ENCODE results near the gene ACSS1. TPM values are rescaled to one million over a fixed set of nuclear protein-coding genes. Genes with fewer than 3 reads are reported as not detected.

The ACSS1 gene
- total and polyA plus RNA-seq, 2 of the 8 experiments (the other 6 are each of a cell fraction or from before 2014, with no cell fraction given): 2.6 to 3.4 TPM

- Histone ChIP-seq H4K91ac (replicated peaks; ENCODE audit: insufficient read length, low read length) (no peak overlapping the region), H3K14ac (ENCODE audit: insufficient read length) (no peak overlapping the region), H3K23ac (ENCODE audit: insufficient read length) (no peak overlapping the region), H4K5ac (ENCODE audit: insufficient read length, low read depth, low read length) (no peak overlapping the region), H3K9ac (replicated peaks in 1 of 4; ENCODE audit: extremely low read depth in 1 of 4, low read depth in 3 of 4, low read length in 3 of 4) (no peak overlapping the region), H3K27ac (ENCODE audit: low read depth, low read length) (no peak overlapping the region), H3K18ac (ENCODE audit: extremely low read depth, low read length) (no peak overlapping the region), H2BK120ac (replicated peaks; ENCODE audit: low read depth, low read length) (no peak overlapping the region), H2AK5ac (ENCODE audit: low read depth, low read length) (no peak overlapping the region), H4K8ac (ENCODE audit: extremely low read depth, insufficient read depth, low read length) (no peak overlapping the region), H2BK20ac (ENCODE audit: low read length) (no peak overlapping the region), H2AFZ (ENCODE audit: low read length) (no peak overlapping the region), H3K27me3 (replicated peaks in 1 of 4; ENCODE audit: control insufficient read depth in 3 of 4, extremely low read depth in 1 of 4, insufficient read depth in 3 of 4, low read length in 3 of 4) (no peaks in the 10 kb centered on the region; a peak in 1 of 7 replicates), H4K20me1 (replicated peaks in 1 of 2; ENCODE audit: control insufficient read depth in 1 of 2, insufficient read depth in 2 of 2, low read length in 2 of 2) (no peaks in the 10 kb centered on the region), H3K36me3 (ENCODE audit: control insufficient read depth in 2 of 4, insufficient read depth in 4 of 4, low read length in 3 of 4) (no peaks in the 10 kb centered on the region), H3K79me1 (ENCODE audit: low read depth, low read length) (no peaks in the 10 kb centered on the region), H3K9me3 (ENCODE audit: insufficient read depth in 2 of 2, low read depth in 1 of 2, low read length in 1 of 2) (peaks cover 0 to 5% of the 10 kb centered on the region in 2 experiments; a peak in 1 of 4 replicates), H2BK15ac (ENCODE audit: low read length) (no peak overlapping the region), H3K4ac (replicated peaks; ENCODE audit: insufficient read length, low read depth, low read length) (no peak overlapping the region), H3K4me2 (ENCODE audit: insufficient read depth in 1 of 2, low read depth in 2 of 2, low read length in 2 of 2) (no peak overlapping the region), H2BK5ac (ENCODE audit: low read depth, low read length) (no peak overlapping the region), H3K23me2 (ENCODE audit: low read depth, low read length) (no peaks in the 10 kb centered on the region), H3K56ac (replicated peaks; ENCODE audit: insufficient read length, low read depth, low read length) (no peak overlapping the region), H2BK12ac (ENCODE audit: low read depth, low read length) (no peak overlapping the region), H3K79me2 (ENCODE audit: control insufficient read depth in 1 of 2, insufficient read depth in 2 of 2, low read length in 2 of 2) (no peaks in the 10 kb centered on the region), H3K4me1 (replicated peaks in 1 of 4; ENCODE audit: control insufficient read depth in 3 of 4, insufficient read depth in 4 of 4, low read length in 3 of 4) (peaks cover 0 to 5% (median 1%) of the 10 kb centered on the region in 4 experiments; a peak in 3 of 7 replicates), H3K4me3 (ENCODE audit: extremely low read depth in 1 of 4, insufficient read depth in 2 of 4, low read depth in 3 of 4, low read length in 4 of 4) (no peak overlapping the region)
- FAIRE-seq: no peak
- ChIA-PET POLR2A (ENCODE audit: partially characterized antibody) (no interaction called here), CTCF (ENCODE audit: partially characterized antibody) (interaction anchor here (0.7 to 1.1 kb wide), 3 partner anchors 16 to 46 kb away, joined by 3 read pairs; no protein-coding TSS in a partner anchor)
- 79% methylated on average over 3 of the region's 3 CpGs; no CpG with 5 or more reads in 1 of the 2 experiments for WGBS, 2 experiments (ENCODE audit: extremely low coverage in 1 of 2, insufficient coverage in 1 of 2, insufficient read length in 1 of 2, insufficient replicate concordance in 2 of 2, low coverage in 1 of 2, low lambda C conversion rate in 2 of 2, missing lambda C conversion rate in 1 of 2)
- DNase-seq (ENCODE audit: low read depth in 1 of 2, low spot score in 2 of 2): no peak
- TF ChIP-seq JUND (IDR thresholded peaks at IDR 0.05; ENCODE audit: low read length) (no peak), POLR2A (IDR thresholded peaks at IDR 0.05; ENCODE audit: control extremely low read depth in 1 of 2, low read depth in 2 of 2, low read length in 2 of 2) (no peak), SIX5 (IDR thresholded peaks at IDR 0.05; ENCODE audit: low read depth, low read length) (no peak), PHF8 (conservative IDR thresholded peaks at IDR 0.05; ENCODE audit: low read depth, low read length) (no peak), RAD21 (IDR thresholded peaks at IDR 0.05 in 1 of 2, conservative IDR thresholded peaks at IDR 0.05 in 1 of 2; ENCODE audit: low read depth in 2 of 2, low read length in 2 of 2) (no peak), CBX5 (IDR thresholded peaks at IDR 0.05; ENCODE audit: low read depth, low read length) (no peak), SP4 (IDR thresholded peaks at IDR 0.05; ENCODE audit: low read length) (no peak), HDAC6 (IDR thresholded peaks at IDR 0.05; ENCODE audit: low read depth, low read length) (no peak), NRF1 (IDR thresholded peaks at IDR 0.05; ENCODE audit: low read depth, low read length) (no peak), TAF7 (optimal IDR thresholded peaks at IDR 0.05; ENCODE audit: borderline replicate concordance, low read depth, low read length) (no peak), KDM5A (IDR thresholded peaks at IDR 0.05; ENCODE audit: low read length) (no peak), YY1 (IDR thresholded peaks at IDR 0.05; ENCODE audit: low read depth, low read length) (no peak), BCL11A (IDR thresholded peaks at IDR 0.05; ENCODE audit: low read depth in 2 of 2, low read length in 2 of 2) (no peak), SIN3A (conservative IDR thresholded peaks at IDR 0.05 in 1 of 2, IDR thresholded peaks at IDR 0.05 in 1 of 2; ENCODE audit: low read depth in 1 of 2, low read length in 2 of 2) (no peak), TEAD4 (IDR thresholded peaks at IDR 0.05; ENCODE audit: low read depth, low read length) (no peak)
These were observed 26.7 kb downstream of the ACSS1 start for GRCh38 chr20:25031241-25031640.
